Caki2 (cell line): ENCODE measurements around the gene RNASEH1. TPM values are rescaled to one million over a fixed set of nuclear protein-coding genes. Genes with fewer than 3 reads are reported as not detected.
"Not testable (repeated sequence)": the region's sequence is repeated elsewhere in the genome, so short reads cannot be mapped to it uniquely, and the experiment has no call there.

ENCODE experiments used
- DNase-seq: peaks from one replicate; pipeline ENCODE4 v3.0.0-alpha.2; 2015; ENCODE audit warnings: low read depth
- in situ Hi-C: cut with HindIII; loops from 2 replicates; pipeline ENCODE4 v1.10.0; 2016; ENCODE audit warnings: low sequenced_read_pairs, low pct_unique_long_range_greater_than_20kb, mixed read lengths
- total RNA-seq: library from RNA; depleted of rRNA; stranded (reverse); fragments of >200 nt; shearing (Covaris generic); gene quantifications from 2 replicates; pipeline ENCODE4 v1.2.3, GENCODE V29; 2014; ENCODE audit warnings: low replicate concordance; rRNA removed

RNASEH1 gene
- total RNA-seq, 1 experiment from 2014 or later, result 23.5 TPM

GRCh38 chr2:3503483-3503882 lies 54.6 kb downstream of the RNASEH1 start:
- no peak for DNase-seq
- in situ Hi-C loops, result no loop called here

GRCh38 chr2:3503046-3503445 lies 55.1 kb downstream of the RNASEH1 start:
- in situ Hi-C loops, result no loop called here
- no peak for DNase-seq

GRCh38 chr2:3500326-3500899 lies 57.7 kb downstream of the RNASEH1 start:
- DNase-seq, result no peak
- in situ Hi-C loops, result no loop called here

- DNase-seq, result no peak
- in situ Hi-C loops, result no loop called here
These were observed 59.2 kb downstream of the RNASEH1 start for GRCh38 chr2:3498783-3499394.

- DNase-seq, in situ Hi-C loops: not testable (repeated sequence)
These were observed 61.4 kb downstream of the RNASEH1 start for GRCh38 chr2:3496708-3497080.

Other genes starting within 250 kb of the RNASEH1 start
- 77.2 and 92.6 TPM in 2 replicates for gene EIPR1, start 180.5 kb downstream of the RNASEH1 start, total RNA-seq
- 40.7 and 76.8 TPM in 2 replicates for gene TRAPPC12, start 178.6 kb downstream of the RNASEH1 start, total RNA-seq
- gene ADI1, start 38.8 kb downstream of the RNASEH1 start, total RNA-seq, result 42.7 and 54.8 TPM in 2 replicates
- 2,706 and 2,991 TPM in 2 replicates for gene RPS7, start 16.9 kb upstream of the RNASEH1 start, total RNA-seq
- 5.2 TPM in 1 of 2 replicates, not detected in the other for gene COLEC11, start 36.8 kb upstream of the RNASEH1 start, total RNA-seq
- not detected in 2 replicates for gene ALLC, start 99.9 kb upstream of the RNASEH1 start, total RNA-seq
- gene DCDC2C, start 145.2 kb upstream of the RNASEH1 start, total RNA-seq, result not detected in 2 replicates